GM12878 (cell line): ENCODE results near the gene INHBB. TPM values are rescaled to one million over a fixed set of nuclear protein-coding genes. Genes with fewer than 3 reads are reported as not detected.

Experiments used
- ATAC-seq: fragments of 200-7000 bp; cut with Tn5 transposase; 3 replicates; pipeline ENCODE4 v1.9.1; 2020; ENCODE audit warnings: mild to moderate bottlenecking, moderate library complexity
- BruUV-seq: library from RNA; stranded (reverse); fragments of 400-500 nt; replicated peaks from 2 replicates; lab custom pipeline; 2021; lab: Mats Ljungman, UMichigan
- CTCF ChIA-PET: fragments of 300-600 bp; sonication (Branson Sonifier 250); formaldehyde crosslinking; extraction: SDS; loops from one replicate; lab custom pipeline; 2021; ENCODE audit warnings: inconsistent platforms; lab: Yijun Ruan, JAX
- POLR2A ChIA-PET: fragments of 350-600 bp; formaldehyde crosslinking; extraction: SDS; loops from one replicate; lab custom pipeline; 2021; ENCODE audit warnings: inconsistent platforms; lab: Charles Lee
- RAD21 ChIA-PET: fragments of 300-600 bp; sonication (Branson Sonifier 250); formaldehyde crosslinking; loops from one replicate; lab custom pipeline; 2023; ENCODE audit warnings: antibody characterized with exemption; ENCODE audit not compliant: unreplicated experiment; lab: Charles Lee
- SMC1A ChIA-PET: fragments of 300-600 bp; sonication (Branson Sonifier 250); formaldehyde crosslinking; loops from one replicate; lab custom pipeline; 2023; ENCODE audit not compliant: unreplicated experiment, uncharacterized antibody; lab: Charles Lee
- DNase-seq: peaks from one replicate; pipeline ENCODE4 v3.0.0-alpha.2; 2011; ENCODE audit warnings: low read depth, low spot score
- FAIRE-seq: peaks from 3 replicates; lab custom pipeline; 2011; peaks lifted over from hg19 to GRCh38; lab: Jason Lieb, UNC
- H2AFZ ChIP-seq: 2 replicates; pipeline ENCODE4 v1.6.0; 2011; ENCODE audit warnings: low read depth, low read length, control low read depth; ENCODE audit not compliant: control insufficient read depth
- H3K27ac ChIP-seq: 2 replicates; pipeline ENCODE4 v1.5.1; 2011; ENCODE audit warnings: control low read depth; ENCODE audit not compliant: control insufficient read depth, insufficient read depth
- H3K27me3 ChIP-seq, 2 experiments: replicated peaks in 1 of 2; 2 replicates each; pipeline versions ENCODE4 v1.6.0 to v1.6.1; 2011; ENCODE audit warnings: low read length in 1 of 2; ENCODE audit not compliant: control insufficient read depth in 2 of 2, insufficient read depth in 2 of 2
- H3K36me3 ChIP-seq, 2 experiments: 2 replicates each; pipeline ENCODE4 v1.5.1; 2011; ENCODE audit warnings: low read length in 1 of 2; ENCODE audit not compliant: control insufficient read depth in 2 of 2, insufficient read depth in 2 of 2
- H3K4me1 ChIP-seq: 2 replicates; pipeline ENCODE4 v1.6.1; 2011; ENCODE audit warnings: mild to moderate bottlenecking, low read length, moderate library complexity, mixed read lengths; ENCODE audit not compliant: control insufficient read depth, insufficient read depth
- H3K4me2 ChIP-seq: 2 replicates; pipeline ENCODE4 v1.6.0; 2011; ENCODE audit warnings: control low read depth; ENCODE audit not compliant: control insufficient read depth, insufficient read depth
- H3K4me3 ChIP-seq: fragments of 200-600 bp; sonication (generic); 2 replicates; pipeline ENCODE4 v1.5.1; 2016
- H3K79me2 ChIP-seq: 2 replicates; pipeline ENCODE4 v1.6.0; 2011; ENCODE audit warnings: low read length; ENCODE audit not compliant: control insufficient read depth, insufficient read depth
- H3K9ac ChIP-seq: 2 replicates; pipeline ENCODE4 v1.8.0; 2011; ENCODE audit warnings: low read length, control low read depth, mixed read lengths; ENCODE audit not compliant: control insufficient read depth, insufficient read depth
- H3K9me3 ChIP-seq: replicated peaks from 3 replicates; pipeline ENCODE4 v1.5.1; 2011; ENCODE audit warnings: mild to moderate bottlenecking, low read length; ENCODE audit not compliant: control insufficient read depth, insufficient read depth
- H4K20me1 ChIP-seq: 2 replicates; pipeline ENCODE4 v1.6.0; 2011; ENCODE audit not compliant: control insufficient read depth, insufficient read depth
- ATF2 ChIP-seq: IDR thresholded peaks from 2 replicates; pipeline ENCODE4 v1.6.1; 2012; ENCODE audit warnings: low read length, inconsistent platforms
- EGR1 ChIP-seq, 2 experiments: IDR thresholded peaks; 1 replicate in 1 of 2; 2 replicates in 1 of 2; pipeline ENCODE4 v1.6.1; 2011 to 2012; ENCODE audit warnings: low read depth in 2 of 2, low read length in 2 of 2, borderline replicate concordance in 1 of 2, mild to moderate bottlenecking in 1 of 2, moderate library complexity in 1 of 2
- ESRRA ChIP-seq: IDR thresholded peaks from 2 replicates; pipeline ENCODE4 v1.6.1; 2012; ENCODE audit warnings: mild to moderate bottlenecking, low read length, improper control_type of control experiment
- LARP7 ChIP-seq: fragments of 450-650 bp; IDR thresholded peaks from 2 replicates; pipeline ENCODE4 v1.6.1; 2017; ENCODE audit warnings: mild to moderate bottlenecking
- WRNIP1 ChIP-seq: IDR thresholded peaks from 2 replicates; pipeline ENCODE4 v1.6.1; 2011; ENCODE audit warnings: low read depth, low read length, improper control_type of control experiment, borderline replicate concordance
- ZBTB40 ChIP-seq: fragments of 450-650 bp; IDR thresholded peaks from 2 replicates; pipeline ENCODE4 v1.6.1; 2016; ENCODE audit warnings: mild to moderate bottlenecking, moderate library complexity, borderline replicate concordance
- WGBS: methylation state at CpG from one replicate; pipeline ENCODE4 v1.1.6; 2016; ENCODE audit warnings: low lambda C conversion rate; ENCODE audit not compliant: insufficient replicate concordance, insufficient coverage; ENCODE audit errors: missing lambda C conversion rate; 5-methylcytosine and 5-hydroxymethylcytosine counted together
- in situ Hi-C: fragments of 300-500 bp; cut with MboI; formaldehyde crosslinking; loops from 9 replicates; pipeline ENCODE4 v1.14.3; 2018; ENCODE audit warnings: mixed read lengths
- intact Hi-C: fragments of 100-400 bp; cut with micrococcal nuclease; formaldehyde crosslinking; loops from one replicate; pipeline ENCODE4 v1.14.2; 2022; ENCODE audit not compliant: unreplicated experiment
- polyA plus RNA-seq, 11 experiments: library from polyadenylated mRNA; depleted of rRNA in 4 of 11; unstranded in 6 of 11; stranded (reverse) in 5 of 11; fragments of >200 nt; fragmentation: Nextera tagmentation in 4 of 11; fragmentation: Illumina TruSeq in 1 of 11; extraction: Ambion mirVana in 4 of 11; extraction: Trizol in 1 of 11; gene quantifications; 1 replicate in 1 of 11; 2 replicates in 10 of 11; pipeline versions ENCODE4 v1.2.1 to v1.2.3, GENCODE V29; 2011 to 2016; ENCODE audit warnings: inconsistent platforms in 2 of 11, missing spikeins in 2 of 11, low read depth in 1 of 11
- total RNA-seq, 4 experiments: library from RNA; depleted of rRNA in 3 of 4; stranded (reverse); fragments of >200 nt in 3 of 4; fragmentation: Illumina TruSeq in 1 of 4; extraction: Trizol in 1 of 4; gene quantifications; 2 replicates each; pipeline versions ENCODE4 v1.2.1 to v1.2.3, GENCODE V29; 2013 to 2021
- TF ChIP-seq, protein P1 (sequence below): fragments of 450-650 bp; IDR thresholded peaks from 2 replicates; pipeline ENCODE4 v1.6.1; 2017; ENCODE audit warnings: mild to moderate bottlenecking, moderate library complexity
- TF ChIP-seq, protein P2 (sequence below): fragments of 450-650 bp; formaldehyde crosslinking; IDR thresholded peaks from 2 replicates; pipeline ENCODE4 v1.4.0; 2020; ENCODE audit warnings: mild to moderate bottlenecking, moderate library complexity

The INHBB gene
- total and polyA plus RNA-seq, 10 of the 15 experiments (the other 5 are each of a cell fraction or from before 2014, with no cell fraction given): 0.05 TPM; not detected in 9

- BruUV-seq: no TSS peak
- WGBS: 40% methylated on average over 16 of the region's 16 CpGs
- no peak for DNase-seq
Observed at GRCh38 chr2:120371969-120372625, 26.2 kb downstream of the INHBB start.

More at GRCh38 chr2:120371969-120372625, 26.2 kb downstream of the INHBB start:
- H3K79me2 ChIP-seq: no peaks in the 10 kb centered on the region
- H3K27me3 ChIP-seq: no peaks in the 10 kb centered on the region; a peak in 1 of 4 replicates
- intact Hi-C loops: no loop called here
- POLR2A ChIA-PET: no interaction called here
- no peaks in the 10 kb centered on the region for H4K20me1 ChIP-seq
- no peak overlapping the region for H3K4me3 ChIP-seq
- no peaks in the 10 kb centered on the region for H3K36me3 ChIP-seq
- no peak overlapping the region for H3K27ac ChIP-seq
- H2AFZ ChIP-seq: no peak overlapping the region
- ATAC-seq: no peak
- SMC1A ChIA-PET: no interaction called here
- RAD21 ChIA-PET: no interaction called here
- no peaks in the 10 kb centered on the region for H3K4me1 ChIP-seq
- CTCF ChIA-PET: interaction anchor here (0.6 kb wide), 1 partner anchor 1059 kb away, joined by 3 read pairs; no protein-coding TSS in a partner anchor
- H3K9me3 ChIP-seq: no peaks in the 10 kb centered on the region
- no peak for TF ChIP-seq ATF2
- TF ChIP-seq, protein P1, sequence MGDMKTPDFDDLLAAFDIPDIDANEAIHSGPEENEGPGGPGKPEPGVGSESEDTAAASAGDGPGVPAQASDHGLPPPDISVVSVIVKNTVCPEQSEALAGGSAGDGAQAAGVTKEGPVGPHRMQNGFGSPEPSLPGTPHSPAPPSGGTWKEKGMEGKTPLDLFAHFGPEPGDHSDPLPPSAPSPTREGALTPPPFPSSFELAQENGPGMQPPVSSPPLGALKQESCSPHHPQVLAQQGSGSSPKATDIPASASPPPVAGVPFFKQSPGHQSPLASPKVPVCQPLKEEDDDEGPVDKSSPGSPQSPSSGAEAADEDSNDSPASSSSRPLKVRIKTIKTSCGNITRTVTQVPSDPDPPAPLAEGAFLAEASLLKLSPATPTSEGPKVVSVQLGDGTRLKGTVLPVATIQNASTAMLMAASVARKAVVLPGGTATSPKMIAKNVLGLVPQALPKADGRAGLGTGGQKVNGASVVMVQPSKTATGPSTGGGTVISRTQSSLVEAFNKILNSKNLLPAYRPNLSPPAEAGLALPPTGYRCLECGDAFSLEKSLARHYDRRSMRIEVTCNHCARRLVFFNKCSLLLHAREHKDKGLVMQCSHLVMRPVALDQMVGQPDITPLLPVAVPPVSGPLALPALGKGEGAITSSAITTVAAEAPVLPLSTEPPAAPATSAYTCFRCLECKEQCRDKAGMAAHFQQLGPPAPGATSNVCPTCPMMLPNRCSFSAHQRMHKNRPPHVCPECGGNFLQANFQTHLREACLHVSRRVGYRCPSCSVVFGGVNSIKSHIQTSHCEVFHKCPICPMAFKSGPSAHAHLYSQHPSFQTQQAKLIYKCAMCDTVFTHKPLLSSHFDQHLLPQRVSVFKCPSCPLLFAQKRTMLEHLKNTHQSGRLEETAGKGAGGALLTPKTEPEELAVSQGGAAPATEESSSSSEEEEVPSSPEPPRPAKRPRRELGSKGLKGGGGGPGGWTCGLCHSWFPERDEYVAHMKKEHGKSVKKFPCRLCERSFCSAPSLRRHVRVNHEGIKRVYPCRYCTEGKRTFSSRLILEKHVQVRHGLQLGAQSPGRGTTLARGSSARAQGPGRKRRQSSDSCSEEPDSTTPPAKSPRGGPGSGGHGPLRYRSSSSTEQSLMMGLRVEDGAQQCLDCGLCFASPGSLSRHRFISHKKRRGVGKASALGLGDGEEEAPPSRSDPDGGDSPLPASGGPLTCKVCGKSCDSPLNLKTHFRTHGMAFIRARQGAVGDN: no peak
- TF ChIP-seq ESRRA: no peak
- no peak for TF ChIP-seq ZBTB40
- TF ChIP-seq, protein P2, sequence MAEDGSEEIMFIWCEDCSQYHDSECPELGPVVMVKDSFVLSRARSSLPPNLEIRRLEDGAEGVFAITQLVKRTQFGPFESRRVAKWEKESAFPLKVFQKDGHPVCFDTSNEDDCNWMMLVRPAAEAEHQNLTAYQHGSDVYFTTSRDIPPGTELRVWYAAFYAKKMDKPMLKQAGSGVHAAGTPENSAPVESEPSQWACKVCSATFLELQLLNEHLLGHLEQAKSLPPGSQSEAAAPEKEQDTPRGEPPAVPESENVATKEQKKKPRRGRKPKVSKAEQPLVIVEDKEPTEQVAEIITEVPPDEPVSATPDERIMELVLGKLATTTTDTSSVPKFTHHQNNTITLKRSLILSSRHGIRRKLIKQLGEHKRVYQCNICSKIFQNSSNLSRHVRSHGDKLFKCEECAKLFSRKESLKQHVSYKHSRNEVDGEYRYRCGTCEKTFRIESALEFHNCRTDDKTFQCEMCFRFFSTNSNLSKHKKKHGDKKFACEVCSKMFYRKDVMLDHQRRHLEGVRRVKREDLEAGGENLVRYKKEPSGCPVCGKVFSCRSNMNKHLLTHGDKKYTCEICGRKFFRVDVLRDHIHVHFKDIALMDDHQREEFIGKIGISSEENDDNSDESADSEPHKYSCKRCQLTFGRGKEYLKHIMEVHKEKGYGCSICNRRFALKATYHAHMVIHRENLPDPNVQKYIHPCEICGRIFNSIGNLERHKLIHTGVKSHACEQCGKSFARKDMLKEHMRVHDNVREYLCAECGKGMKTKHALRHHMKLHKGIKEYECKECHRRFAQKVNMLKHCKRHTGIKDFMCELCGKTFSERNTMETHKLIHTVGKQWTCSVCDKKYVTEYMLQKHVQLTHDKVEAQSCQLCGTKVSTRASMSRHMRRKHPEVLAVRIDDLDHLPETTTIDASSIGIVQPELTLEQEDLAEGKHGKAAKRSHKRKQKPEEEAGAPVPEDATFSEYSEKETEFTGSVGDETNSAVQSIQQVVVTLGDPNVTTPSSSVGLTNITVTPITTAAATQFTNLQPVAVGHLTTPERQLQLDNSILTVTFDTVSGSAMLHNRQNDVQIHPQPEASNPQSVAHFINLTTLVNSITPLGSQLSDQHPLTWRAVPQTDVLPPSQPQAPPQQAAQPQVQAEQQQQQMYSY (CRISPR knock-in tag): no peak
- no peak for TF ChIP-seq WRNIP1
- no peak for TF ChIP-seq LARP7
- TF ChIP-seq EGR1 (IDR thresholded peaks at IDR 0.05; ENCODE audit: borderline replicate concordance in 1 of 2, low read depth in 2 of 2, low read length in 2 of 2): no peak
- TF ChIP-seq, all 136 proteins: peak for 0
- FAIRE-seq: no peak
- H3K4me2 ChIP-seq: no peak overlapping the region
- in situ Hi-C loops: no loop called here
- no peak overlapping the region for H3K9ac ChIP-seq
